RKO (cell line): ENCODE results near the gene PCDHB7.
"Not testable (repeated sequence)": the region's sequence is repeated elsewhere in the genome, so short reads cannot be mapped to it uniquely, and the experiment has no call there.

Experiments used
- DNase-seq: peaks from one replicate; pipeline ENCODE4 v3.0.0-alpha.2; 2016; ENCODE audit warnings: low spot score

PCDHB7 gene

DNA sequence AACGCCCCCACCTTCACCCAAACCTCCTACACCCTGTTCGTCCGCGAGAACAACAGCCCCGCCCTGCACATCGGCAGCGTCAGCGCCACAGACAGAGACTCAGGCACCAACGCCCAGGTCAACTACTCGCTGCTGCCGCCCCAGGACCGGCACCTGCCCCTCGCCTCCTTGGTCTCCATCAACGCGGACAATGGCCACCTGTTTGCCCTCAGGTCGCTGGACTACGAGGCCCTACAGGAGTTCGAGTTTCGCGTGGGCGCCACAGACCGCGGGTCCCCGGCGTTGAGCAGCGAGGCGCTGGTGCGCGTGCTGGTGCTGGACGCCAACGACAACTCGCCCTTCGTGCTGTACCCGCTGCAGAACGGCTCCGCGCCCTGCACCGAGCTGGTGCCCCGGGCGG, 52.4 kb downstream of the PCDHB7 start:
- DNase-seq = not testable (repeated sequence)

DNA sequence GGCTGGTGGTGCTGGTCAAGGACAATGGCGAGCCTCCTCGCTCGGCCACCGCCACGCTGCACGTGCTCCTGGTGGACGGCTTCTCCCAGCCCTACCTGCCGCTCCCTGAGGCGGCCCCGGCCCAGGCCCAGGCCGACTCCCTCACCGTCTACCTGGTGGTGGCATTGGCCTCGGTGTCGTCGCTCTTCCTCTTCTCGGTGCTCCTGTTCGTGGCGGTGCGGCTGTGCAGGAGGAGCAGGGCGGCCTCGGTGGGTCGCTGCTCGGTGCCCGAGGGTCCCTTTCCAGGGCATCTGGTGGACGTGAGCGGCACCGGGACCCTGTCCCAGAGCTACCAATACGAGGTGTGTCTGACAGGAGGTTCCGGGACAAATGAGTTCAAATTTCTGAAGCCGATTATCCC, 53.0 kb downstream of the PCDHB7 start:
- not testable (repeated sequence) for DNase-seq
